ENCODE measurements around the gene GAGE1. TPM values are rescaled to one million over a fixed set of nuclear protein-coding genes. Genes with fewer than 3 reads are reported as not detected.
"Not testable (repeated sequence)": the region's sequence is repeated elsewhere in the genome, so short reads cannot be mapped to it uniquely, and the experiment has no call there.

Gene GAGE1
- not detected in 2 replicates for total RNA-seq (2014; rRNA removed)
- not detected for polyA plus RNA-seq (2012)

GRCh38 chrX:49598720-49599119 lies at the start of gene GAGE1:
GAGE1 (plus strand) TSS chrX:49599020; CDS start chrX:49600175, 1,155 bp downstream.
- DNase-seq (ENCODE audit: low read depth) = not testable (repeated sequence)

- not testable (repeated sequence) for DNase-seq (ENCODE audit: low read depth)
Observed at GRCh38 chrX:49550989-49551388, 47.8 kb upstream of the GAGE1 start, which contains the start of gene GAGE12E. GAGE12E (plus strand) TSS chrX:49551289; CDS start chrX:49552444, 1,155 bp downstream.

- DNase-seq (ENCODE audit: low read depth) = not testable (repeated sequence)
Observed at GRCh38 chrX:49560542-49560941, 38.3 kb upstream of the GAGE1 start, which contains the start of gene GAGE12F. GAGE12F (plus strand) TSS chrX:49560842; CDS start chrX:49561997, 1,155 bp downstream.

DNA sequence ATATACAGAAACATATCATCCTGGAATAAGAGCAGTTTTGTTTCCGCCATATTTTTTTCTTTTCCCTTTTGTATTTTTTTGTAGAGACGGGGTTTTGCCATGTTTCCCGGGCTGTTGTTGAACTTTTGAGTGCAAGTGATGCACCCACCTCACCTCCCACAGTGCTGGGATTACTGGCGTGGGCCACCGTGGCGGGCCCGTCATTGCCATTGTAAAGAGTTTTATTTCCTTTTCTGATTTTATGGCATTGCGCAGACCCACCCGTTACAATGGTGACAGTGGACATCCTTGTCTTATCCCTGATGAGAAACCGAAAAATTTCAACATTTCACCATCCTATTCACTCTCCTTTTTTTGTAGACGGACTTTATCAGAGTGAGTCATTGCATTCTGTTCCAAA lies 30.1 kb upstream of the GAGE1 start:
- DNase-seq (ENCODE audit: low read depth) = not testable (repeated sequence)

GRCh38 chrX:49569152-49569551 lies 29.7 kb upstream of the GAGE1 start:
- DNase-seq (ENCODE audit: low read depth) = not testable (repeated sequence)

GRCh38 chrX:49570100-49570499 lies 28.7 kb upstream of the GAGE1 start, which contains the start of gene GAGE12G:
GAGE12G (plus strand) TSS chrX:49570400; CDS start chrX:49571555, 1,155 bp downstream.
- not testable (repeated sequence) for DNase-seq (ENCODE audit: low read depth)

DNA sequence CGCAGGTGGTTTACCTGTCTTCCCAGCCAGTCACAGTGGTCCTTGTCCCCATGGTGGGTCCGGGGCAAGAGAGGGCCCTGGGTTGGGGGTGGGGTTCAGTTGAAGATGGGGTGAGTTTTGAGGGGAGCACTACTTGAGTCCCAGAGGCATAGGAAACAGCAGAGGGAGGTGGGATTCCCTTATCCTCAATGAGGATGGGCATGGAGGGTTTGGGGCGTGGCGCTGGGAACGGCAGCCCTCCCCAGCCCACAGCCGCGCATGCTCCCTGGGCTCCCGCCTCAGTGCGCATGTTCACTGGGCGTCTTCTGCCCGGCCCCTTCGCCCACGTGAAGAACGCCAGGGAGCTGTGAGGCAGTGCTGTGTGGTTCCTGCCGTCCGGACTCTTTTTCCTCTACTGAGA lies 19.2 kb upstream of the GAGE1 start, which contains the start of gene GAGE12H:
Gene GAGE12H (plus strand): TSS at position 301 of the 400 bp plus-strand sequence. CDS start 1,155 bp downstream, outside the sequence.
- DNase-seq (ENCODE audit: low read depth) = not testable (repeated sequence)

GRCh38 chrX:49589196-49589595 lies 9.6 kb upstream of the GAGE1 start, which contains the start of gene GAGE2A:
GAGE2A (plus strand) TSS chrX:49589496; CDS start chrX:49590651, 1,155 bp downstream.
- not testable (repeated sequence) for DNase-seq (ENCODE audit: low read depth)

DNA sequence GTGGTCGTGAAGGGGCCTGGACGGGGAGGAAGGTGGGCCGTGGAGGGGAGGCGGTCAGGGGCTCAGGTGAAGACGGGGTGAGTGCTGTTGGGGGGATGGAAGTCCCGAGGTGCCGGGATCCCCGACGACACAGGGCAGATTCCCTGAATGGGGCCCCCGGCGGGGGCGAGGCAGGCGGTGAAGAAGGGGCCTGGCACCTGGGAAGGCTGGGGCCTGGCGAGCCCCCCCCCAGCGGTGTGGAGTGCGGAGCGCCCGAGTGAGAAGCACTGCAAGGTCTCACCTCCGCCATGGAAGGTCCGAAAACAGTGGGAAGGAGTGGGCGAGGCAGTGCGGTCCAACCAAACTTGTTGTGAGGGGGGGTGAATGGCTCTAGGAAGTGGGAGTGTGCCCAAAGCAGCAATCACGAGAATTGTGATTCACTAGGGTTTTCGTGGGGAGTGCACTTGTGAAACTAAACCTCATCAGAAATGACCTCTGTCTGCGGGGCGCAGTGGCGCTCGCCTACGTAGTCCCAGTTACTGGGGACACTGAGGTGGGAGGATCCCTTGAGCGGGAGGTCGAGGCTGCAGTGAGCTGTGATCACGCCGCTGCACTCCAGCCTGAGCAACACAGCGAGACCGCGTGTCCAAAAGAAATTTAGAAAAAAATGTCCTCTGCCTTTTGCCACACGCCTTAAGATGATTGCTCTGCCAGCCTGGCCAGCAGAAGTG lies 8.9 kb upstream of the GAGE1 start:
- DNase-seq (ENCODE audit: low read depth) = not testable (repeated sequence)

DNA sequence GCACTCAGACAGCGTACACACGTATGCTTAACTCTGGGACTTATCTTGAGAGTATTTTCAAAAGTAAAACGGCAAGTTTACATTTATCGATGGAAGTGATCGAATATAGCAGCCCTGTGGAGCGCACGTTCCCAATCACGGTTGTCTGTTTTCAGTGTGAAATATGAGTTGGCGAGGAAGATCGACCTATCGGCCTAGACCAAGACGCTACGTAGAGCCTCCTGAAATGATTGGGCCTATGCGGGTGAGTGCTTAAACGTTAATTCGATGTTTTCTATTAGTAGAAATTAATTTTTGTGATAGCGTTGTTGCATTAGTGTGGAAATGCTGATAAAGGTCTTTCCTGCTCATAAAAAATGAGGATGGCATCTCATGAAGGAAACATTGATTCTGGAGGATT lies 8.3 kb upstream of the GAGE1 start:
- not testable (repeated sequence) for DNase-seq (ENCODE audit: low read depth)

DNA sequence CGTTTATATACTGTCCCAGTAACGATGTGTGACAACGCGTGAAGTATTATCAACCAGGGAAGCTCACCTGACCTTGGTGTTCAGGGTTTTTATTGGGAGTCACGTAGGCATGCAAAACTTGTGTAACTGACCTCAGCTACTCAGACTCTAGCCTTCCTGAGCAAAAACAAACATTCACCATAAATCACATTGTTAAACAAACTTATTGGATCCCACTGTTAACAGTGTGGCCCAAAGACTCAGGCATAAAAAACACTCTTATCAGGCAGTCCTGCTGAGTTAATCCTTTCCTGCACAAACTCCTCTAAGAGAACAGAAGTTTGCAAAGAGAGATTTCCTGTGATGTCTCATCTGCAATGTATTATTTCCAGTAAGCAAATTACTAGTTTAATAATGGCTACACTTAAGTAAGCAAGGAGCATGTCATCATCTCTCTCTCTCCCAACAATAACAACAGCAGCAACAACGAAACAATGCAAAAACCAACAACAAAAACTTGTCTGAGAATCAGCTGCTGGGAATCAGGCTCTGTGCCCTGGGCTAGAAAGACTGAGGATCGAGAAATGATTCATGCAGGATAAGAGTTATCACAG lies 12.0 kb downstream of the GAGE1 start:
- DNase-seq (ENCODE audit: low read depth) = no peak

GRCh38 chrX:49618574-49618973 lies 19.8 kb downstream of the GAGE1 start:
- no peak for DNase-seq (ENCODE audit: low read depth)

GRCh38 chrX:49627086-49627777 lies 28.4 kb downstream of the GAGE1 start:
- no peak for DNase-seq (ENCODE audit: low read depth)

DNA sequence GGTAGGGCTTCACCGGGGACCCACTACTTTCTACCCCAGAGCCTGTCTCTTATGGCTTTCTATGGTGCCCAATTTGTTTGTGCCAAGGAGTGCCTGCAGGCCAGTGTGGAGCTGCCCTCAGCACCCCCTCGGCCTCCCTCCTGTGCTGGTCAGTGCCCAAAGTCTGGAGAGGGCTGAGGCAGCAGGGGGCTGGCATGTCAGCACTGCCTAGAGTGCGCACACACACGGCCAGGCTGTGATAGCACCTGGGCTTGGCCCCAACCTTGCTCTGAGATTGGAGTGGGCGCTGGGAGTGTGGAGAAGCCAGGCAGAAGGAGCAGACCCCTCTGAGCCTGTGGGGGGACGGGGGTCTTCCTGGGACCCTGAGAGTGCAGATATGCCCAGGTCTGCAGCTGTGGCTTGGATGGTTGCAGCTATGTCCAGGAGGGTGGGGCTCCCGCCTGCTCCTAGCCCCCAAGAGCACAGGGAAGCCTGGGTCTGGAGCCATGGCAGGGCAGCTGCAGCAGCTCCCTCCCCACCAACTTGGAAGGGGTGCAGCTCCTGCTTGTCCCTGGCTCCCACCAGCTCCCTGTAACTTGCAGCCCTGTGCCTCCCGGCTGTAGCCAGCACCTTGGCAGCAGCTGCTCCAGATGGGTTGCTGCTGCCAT lies 46.3 kb downstream of the GAGE1 start:
- no peak for DNase-seq (ENCODE audit: low read depth)

- DNase-seq (ENCODE audit: low read depth) = no peak
Observed at GRCh38 chrX:49656533-49656932, 57.7 kb downstream of the GAGE1 start.

Other genes with a start within 250 kb of the GAGE1 start
- not detected in 2 replicates for gene GAGE12C, start 66.8 kb upstream of the GAGE1 start, total RNA-seq (2014; rRNA removed)
- gene GAGE12D, start 57.3 kb upstream of the GAGE1 start, total RNA-seq (2014; rRNA removed) = not detected in 2 replicates
- not detected in 2 replicates for gene GAGE12E, start 47.7 kb upstream of the GAGE1 start, total RNA-seq (2014; rRNA removed)
- gene GAGE12F, start 38.2 kb upstream of the GAGE1 start, total RNA-seq (2014; rRNA removed) = not detected in 2 replicates
- gene GAGE12G, start 28.6 kb upstream of the GAGE1 start, total RNA-seq (2014; rRNA removed) = not detected in 2 replicates
- not detected in 2 replicates for gene GAGE12H, start 19.1 kb upstream of the GAGE1 start, total RNA-seq (2014; rRNA removed)
- gene GAGE2A, start 9.5 kb upstream of the GAGE1 start, total RNA-seq (2014; rRNA removed) = not detected in 2 replicates
- not detected in 2 replicates for gene PAGE1, start 97.0 kb downstream of the GAGE1 start, total RNA-seq (2014; rRNA removed)
- gene PAGE4, start 230.3 kb downstream of the GAGE1 start, total RNA-seq (2014; rRNA removed) = not detected in 2 replicates

Measured in LHCN-M2 (cell line).